COLO829 (cell line): Measurements from ENCODE around the gene NPPB.

Experiments used
- DNase-seq: peaks from one replicate; pipeline ENCODE4 v3.0.0; 2012; ENCODE audit warnings: low spot score

The NPPB gene

DNA sequence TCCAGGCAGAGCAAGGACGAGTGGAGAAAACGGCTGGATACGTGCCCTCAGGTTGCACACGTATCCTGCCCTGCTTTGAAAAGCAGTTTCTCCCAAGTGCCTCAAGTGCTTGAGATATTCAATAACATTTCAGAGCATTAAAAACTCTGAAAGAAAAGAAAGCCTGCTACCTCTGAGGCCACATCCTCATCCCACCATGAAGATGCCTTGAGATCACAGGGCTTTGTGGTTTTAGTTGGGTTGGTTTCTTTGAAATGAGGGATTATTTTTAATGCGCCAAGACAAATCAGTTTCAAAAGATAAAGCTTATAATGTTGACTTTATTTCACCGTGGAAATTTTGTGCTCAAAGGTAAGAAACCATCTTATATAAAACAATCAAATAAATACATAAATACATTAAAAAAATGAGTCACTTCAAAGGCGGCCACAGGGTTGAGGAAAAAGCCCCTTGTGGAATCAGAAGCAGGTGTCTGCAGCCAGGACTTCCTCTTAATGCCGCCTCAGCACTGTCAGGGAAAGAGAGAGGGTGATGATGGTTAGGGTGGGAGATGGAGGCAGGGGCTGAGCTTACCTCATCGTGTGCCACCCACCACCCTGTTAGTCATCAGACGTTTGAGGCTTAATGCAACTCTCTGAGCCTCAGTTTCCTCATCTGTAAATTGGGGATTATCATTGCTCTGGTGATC, 1.4 kb downstream of the NPPB start:
- DNase-seq = no peak

DNA sequence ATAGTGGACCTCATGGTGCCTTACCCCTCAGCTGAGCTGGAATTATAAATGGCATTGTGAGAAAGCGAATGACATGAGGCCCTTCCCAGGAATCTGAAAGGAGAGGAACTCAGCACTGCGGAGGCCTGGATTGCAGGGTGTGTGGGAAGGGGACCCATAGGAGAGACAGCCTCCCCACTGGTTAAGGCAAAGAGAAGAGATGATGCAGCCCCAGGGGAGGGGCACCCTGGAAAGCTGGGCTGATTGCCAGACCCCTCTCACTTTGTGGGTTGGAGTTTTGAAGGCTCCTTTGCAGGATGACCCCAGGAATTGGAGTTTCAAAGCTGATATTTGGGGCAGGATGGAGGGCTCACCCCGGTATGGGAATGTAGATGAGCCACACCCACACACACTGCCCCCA, 2.0 kb downstream of the NPPB start:
- DNase-seq = no peak

GRCh38 chr1:11855430-11855829, 3.3 kb downstream of the NPPB start:
- peak; percentile 60 for DNase-seq

GRCh38 chr1:11854519-11854918, 4.2 kb downstream of the NPPB start:
- no peak for DNase-seq

DNA sequence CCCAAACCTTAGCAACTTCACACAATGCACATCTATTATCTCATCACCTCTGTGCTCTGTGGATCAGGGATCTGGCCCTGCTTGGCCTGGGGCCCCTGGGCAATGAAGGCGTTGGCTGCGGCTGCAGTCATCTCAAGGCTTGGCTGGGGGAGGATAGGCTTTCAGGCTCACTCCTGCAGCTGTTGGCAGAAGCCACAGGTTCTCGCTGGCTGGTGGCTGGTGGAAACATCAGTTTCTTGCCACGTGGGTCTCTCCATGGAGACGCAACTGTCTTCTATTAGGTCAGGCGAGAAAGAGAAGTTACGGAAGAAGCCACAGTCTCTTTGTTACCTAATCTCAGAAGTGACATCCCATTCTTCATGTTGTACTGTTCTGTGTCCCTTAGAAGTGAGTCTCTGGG, 7.6 kb downstream of the NPPB start:
- no peak for DNase-seq

- no peak for DNase-seq
Observed at GRCh38 chr1:11850156-11850555, 8.6 kb downstream of the NPPB start.

- no peak for DNase-seq
Observed at GRCh38 chr1:11848373-11848700, 10.4 kb downstream of the NPPB start.

DNA sequence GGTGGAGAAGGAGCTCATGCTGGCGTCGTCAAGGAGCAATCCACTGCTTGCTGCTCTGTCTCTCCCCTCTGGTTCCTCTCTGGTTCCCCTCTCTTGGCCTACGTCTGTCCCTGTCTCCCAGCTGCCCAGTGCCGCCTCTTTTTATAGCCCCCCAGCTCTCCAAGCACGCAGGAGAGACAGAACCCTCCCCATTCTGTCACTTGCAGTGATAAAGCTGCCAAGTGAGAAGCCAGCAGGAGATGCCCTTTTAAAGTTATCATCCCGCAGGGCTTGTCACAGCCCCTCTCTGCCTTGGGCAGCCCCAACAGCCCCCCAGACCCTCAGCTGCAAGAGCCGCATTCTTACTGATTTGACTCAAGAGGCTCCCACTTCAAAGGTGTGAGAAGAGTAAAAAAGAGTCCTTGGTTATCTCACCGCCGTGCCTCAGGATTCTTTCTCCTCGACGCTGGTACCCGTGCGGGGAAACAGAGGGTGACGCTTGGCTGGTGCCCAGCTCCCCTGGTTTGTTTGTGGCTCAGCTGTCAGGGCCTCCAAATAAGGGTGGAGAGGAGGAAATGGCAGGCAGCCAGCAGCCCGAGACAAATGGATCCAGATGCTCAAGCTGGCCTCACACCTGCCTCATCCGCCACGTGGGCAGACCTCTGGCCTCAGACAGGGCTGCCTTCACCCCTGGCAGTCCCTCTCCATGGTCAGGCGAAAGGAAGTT, 10.9 kb downstream of the NPPB start, which contains the start of gene NPPA:
TSS of gene NPPA (minus strand) at position 117 of the 706 bp plus-strand sequence. CDS start at position 18, 99 bp downstream.
- DNase-seq = no peak

- no peak for DNase-seq
Observed at GRCh38 chr1:11845641-11846335, 13.0 kb downstream of the NPPB start.

GRCh38 chr1:11842154-11843041, 16.3 kb downstream of the NPPB start:
- no peak for DNase-seq

DNA sequence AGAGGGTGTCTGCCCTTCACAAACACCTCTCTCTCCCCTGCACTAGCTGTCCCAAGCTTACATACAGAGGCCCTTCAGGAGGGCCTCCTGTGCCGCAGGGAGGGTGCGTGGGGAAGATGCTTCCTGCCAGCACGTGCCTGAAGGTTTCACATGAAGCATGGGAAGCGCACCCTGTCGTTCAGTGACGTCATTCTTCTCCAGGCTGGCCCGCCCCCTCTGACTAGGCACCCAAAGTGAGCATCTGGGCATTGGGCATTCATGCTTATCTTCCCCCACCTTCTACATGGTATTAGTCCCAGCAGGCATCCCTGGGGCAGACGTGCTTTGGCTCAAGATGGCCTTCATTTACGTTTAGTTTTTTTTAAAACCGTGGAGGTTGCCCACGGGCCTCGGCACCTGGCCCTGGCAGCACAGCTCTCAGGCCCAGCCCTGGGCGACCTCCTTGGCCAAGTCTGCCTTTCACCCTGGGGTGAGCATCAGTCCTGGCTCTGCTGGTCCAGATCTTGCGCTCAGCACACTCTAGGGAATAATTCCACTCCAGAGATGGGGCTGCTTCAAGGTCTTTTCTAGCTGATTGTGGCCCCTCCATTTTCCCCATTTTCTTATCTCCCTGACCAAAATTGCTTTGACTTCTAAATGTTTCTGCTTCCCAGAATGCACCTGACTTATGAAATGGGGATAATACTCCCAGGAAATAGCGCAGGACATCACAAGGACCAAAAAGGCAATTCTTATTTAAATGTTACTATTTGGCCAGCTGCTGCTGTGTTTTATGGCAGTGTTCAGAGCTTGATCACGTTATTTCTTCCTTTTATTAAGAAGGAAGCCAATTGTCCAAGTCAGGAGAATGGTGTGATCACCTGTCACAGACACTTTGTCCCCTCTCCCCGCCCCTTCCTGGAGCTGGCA, 17.2 kb downstream of the NPPB start:
- DNase-seq = no peak

DNA sequence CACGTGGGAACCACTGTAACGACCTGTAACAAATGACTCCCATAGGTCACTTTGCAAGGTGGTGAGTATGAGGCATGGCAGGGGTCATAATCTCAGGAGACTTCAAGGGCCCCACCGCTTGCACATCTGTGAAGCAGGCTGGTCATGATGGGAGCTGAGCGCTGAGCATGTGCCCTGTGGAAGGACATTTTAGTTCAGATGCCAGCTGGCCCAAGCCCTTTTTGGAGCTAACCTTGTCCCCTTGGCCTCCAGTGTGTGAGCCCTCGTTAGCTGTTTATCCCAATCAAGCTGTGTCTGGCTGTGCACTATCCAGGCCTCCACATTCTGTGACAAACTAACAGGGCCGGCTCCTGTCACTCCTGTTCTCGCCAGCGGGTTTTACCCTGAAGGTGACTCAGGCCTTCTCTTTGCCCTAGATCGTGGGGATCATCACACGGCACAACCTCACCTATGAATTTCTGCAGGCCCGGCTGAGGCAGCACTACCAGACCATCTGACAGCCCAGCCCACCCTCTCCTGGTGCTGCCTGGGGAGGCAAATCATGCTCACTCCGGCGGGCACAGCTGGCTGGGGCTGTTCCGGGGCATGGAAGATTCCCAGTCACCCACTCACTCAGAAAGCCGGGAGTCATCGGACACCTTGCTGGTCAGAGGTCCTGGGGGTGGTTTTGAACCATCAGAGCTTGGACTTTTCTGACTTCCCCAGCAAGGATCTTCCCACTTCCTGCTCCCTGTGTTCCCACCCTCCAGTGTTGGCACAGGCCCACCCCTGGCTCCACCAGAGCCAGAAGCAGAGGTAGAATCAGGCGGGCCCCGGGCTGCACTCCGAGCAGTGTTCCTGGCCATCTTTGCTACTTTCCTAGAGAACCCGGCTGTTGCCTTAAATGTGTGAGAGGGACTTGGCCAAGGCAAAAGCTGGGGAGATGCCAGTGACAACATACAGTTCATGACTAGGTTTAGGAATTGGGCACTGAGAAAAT, 18.7 kb downstream of the NPPB start:
- DNase-seq = no peak

DNA sequence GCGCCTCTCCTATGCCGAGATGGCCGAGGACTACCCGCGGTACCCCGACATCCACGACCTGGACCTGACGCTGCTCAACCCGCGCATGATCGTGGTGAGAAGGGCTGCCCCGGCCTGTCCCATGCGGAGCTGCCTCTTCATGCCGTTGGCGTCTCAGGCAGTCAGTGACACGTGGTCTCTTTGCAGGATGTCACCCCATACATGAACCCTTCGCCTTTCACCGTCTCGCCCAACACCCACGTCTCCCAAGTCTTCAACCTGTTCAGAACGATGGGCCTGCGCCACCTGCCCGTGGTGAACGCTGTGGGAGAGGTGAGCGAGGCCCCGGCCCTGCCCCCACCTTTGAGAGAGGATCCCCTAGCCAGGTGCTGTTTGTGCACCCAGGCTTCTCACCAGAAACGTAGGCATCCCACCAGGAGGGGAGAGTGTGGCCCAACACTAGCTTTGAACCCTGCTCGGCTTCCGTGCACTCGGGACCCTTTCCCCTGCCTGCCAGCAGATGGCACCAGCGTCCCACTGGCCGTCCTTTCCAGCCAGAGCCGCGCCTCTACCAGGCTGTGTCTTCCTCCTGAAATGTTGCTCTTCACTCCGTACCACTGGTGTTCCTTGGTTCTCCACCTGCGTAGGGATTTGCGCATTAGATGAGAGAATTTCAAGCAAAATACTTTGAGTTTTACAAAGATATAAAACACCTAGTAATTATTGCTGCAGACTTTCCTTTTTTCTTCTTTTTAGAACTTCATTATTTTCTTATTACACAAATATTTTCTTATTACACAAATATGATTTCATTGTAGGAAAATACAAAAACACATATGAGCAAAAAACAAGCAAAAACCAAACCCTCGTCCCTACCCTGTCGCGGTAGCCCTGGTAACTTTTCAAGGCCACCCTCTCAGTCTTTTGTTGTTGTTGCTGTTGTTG, 20.1 kb downstream of the NPPB start:
- DNase-seq = peak; percentile 81

DNA sequence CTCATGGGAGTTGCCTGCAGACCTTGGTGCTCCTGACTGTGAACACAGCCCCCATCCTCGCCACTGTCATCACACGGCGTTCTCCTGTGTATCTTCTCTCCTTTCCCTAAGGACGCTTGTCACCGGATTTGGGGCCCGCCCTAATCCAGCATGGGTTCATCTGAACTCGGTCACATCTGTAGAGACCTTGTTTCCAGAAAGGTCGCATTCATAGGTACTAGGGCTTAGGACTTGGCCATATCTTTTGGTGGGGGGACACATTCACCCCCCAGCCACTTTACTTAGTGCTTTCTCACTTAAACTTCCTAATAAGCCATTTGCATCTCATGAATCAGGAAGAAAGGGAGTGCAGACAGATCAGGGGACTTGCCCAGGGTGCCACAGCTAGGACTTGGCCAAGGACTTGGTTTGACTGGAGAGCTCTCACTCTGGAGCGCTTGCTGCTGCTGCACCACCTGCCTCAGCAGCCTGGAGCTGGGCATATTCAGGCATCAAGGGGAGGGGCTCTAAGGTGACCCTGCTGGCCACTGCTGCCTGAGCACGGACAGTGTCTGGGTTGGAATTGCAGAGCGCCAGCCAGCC, 20.9 kb downstream of the NPPB start:
- DNase-seq = no peak

GRCh38 chr1:11836955-11837766, 21.6 kb downstream of the NPPB start:
- no peak for DNase-seq

DNA sequence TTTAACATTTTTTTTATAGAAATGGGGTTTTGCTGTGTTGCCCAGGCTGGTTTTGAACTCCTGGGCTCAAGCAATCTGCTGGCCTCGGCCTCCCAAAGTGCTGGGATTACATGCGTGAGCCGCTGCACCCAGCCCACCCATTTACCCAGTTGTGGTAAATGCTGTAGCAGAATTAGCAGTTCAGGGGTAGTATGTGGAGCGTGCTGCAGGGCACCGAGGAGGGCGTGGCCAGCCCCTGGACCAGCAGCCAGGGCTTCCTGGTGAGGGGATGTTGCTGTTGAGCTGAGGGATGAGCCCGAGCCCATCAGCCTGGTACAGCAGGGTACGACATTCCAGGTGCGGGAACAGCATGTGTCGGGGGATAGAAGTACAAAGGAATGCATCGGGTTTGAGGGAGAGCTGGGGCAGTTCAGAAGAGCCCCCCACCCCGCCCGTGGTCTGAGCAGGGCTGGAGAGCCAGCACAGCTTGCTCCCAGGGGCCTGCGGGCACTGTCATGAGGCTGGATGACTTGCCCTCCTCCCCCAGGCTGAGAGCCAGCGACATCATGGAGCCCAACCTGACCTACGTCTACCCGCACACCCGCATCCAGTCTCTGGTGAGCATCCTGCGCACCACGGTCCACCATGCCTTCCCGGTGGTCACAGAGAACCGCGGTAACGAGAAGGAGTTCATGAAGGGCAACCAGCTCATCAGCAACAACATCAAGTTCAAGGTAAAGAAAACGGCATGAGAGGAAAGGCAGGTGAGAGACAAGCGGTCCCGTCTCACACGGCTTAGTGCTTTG, 23.1 kb downstream of the NPPB start:
- DNase-seq = no peak

- DNase-seq = no peak
Observed at GRCh38 chr1:11833900-11834299, 24.8 kb downstream of the NPPB start.
